Activated CD8-positive, alpha-beta memory T cell treated with anti-CD3 and anti-CD28 coated beads for 36 hours (primary cell): ENCODE data around the gene SF3B2. TPM values are rescaled to one million over a fixed set of nuclear protein-coding genes. Genes with fewer than 3 reads are reported as not detected.

Experiments
- CTCF ChIA-PET: fragments of 350-600 bp; sonication (Branson Sonifier 250); formaldehyde crosslinking; loops from one replicate; lab custom pipeline; 2021; ENCODE audit warnings: antibody characterized with exemption; lab: Charles Lee
- POLR2A ChIA-PET: fragments of 350-600 bp; sonication (Branson Sonifier 250); formaldehyde crosslinking; loops from one replicate; lab custom pipeline; 2021; ENCODE audit warnings: antibody characterized with exemption; lab: Charles Lee
- total RNA-seq, 2 experiments: library from RNA; stranded (reverse); gene quantifications; one replicate each; pipeline ENCODE4 v1.2.3, GENCODE V29; 2021

SF3B2 gene
- total RNA-seq, 2 experiments from 2014 or later, result 259 to 261 TPM

- POLR2A ChIA-PET, result no interaction called here
- CTCF ChIA-PET, result interaction anchor here (0.6 kb wide), 1 partner anchor 114 kb away, joined by 5 read pairs; no protein-coding TSS in a partner anchor
These were observed 59.9 kb downstream of the SF3B2 start for GRCh38 chr11:66112041-66112491.

GRCh38 chr11:66112601-66113499 lies 60.7 kb downstream of the SF3B2 start:
- ChIA-PET POLR2A (no interaction called here), CTCF (interaction anchor here (1.6 kb wide), 1 partner anchor 34 kb away, joined by 4 read pairs; no protein-coding TSS in a partner anchor)

- POLR2A ChIA-PET, result interaction anchor here (0.7 kb wide), 1 partner anchor 144 kb away, joined by 7 read pairs; no protein-coding TSS in a partner anchor
These were observed 62.8 kb downstream of the SF3B2 start for GRCh38 chr11:66114957-66115356.

GRCh38 chr11:66115638-66116301 lies 63.6 kb downstream of the SF3B2 start:
- ChIA-PET CTCF (interaction anchor here (0.6 to 1.9 kb wide), 6 partner anchors 10 to 241 kb away, joined by 3 to 6 read pairs (median 4); no protein-coding TSS in a partner anchor), POLR2A (interaction anchor here (0.6 to 0.7 kb wide), 4 partner anchors 20 to 350 kb away, joined by 3 to 4 read pairs (median 3); no protein-coding TSS in a partner anchor)

More at GRCh38 chr11:66114957-66115356, 62.8 kb downstream of the SF3B2 start:
- CTCF ChIA-PET, result interaction anchor here (1.6 to 1.9 kb wide), 2 partner anchors 13 to 43 kb away, joined by 5 read pairs; no protein-coding TSS in a partner anchor

GRCh38 chr11:66116576-66117361 lies 64.6 kb downstream of the SF3B2 start:
- POLR2A ChIA-PET, result interaction anchor here (0.6 to 0.7 kb wide), 3 partner anchors 10 to 32 kb away, joined by 3 to 4 read pairs (median 3); no protein-coding TSS in a partner anchor
- CTCF ChIA-PET, result interaction anchor here (0.6 to 2.1 kb wide), 10 partner anchors 10 to 242 kb away, joined by 3 to 8 read pairs (median 4); no protein-coding TSS in a partner anchor

- ChIA-PET POLR2A (interaction anchor here (0.6 to 1.5 kb wide), 3 partner anchors 48 to 443 kb away, joined by 4 to 6 read pairs (median 4); no protein-coding TSS in a partner anchor), CTCF (interaction anchor here (1.0 to 2.0 kb wide), 4 partner anchors 17 to 74 kb away, joined by 3 to 4 read pairs (median 4); no protein-coding TSS in a partner anchor)
These were observed 66.7 kb downstream of the SF3B2 start for GRCh38 chr11:66118847-66119246.

Other genes with a start within 250 kb of the SF3B2 start
- 1 to 10 TPM; 3.0 to 3.3 TPM for gene SNX32, start 218.4 kb upstream of the SF3B2 start, total RNA-seq
- gene CFL1, start 194.2 kb upstream of the SF3B2 start, total RNA-seq, result 1,000 to 10,000 TPM; 1,167 to 1,207 TPM
- gene MUS81, start 191.9 kb upstream of the SF3B2 start, total RNA-seq, result 10 to 100 TPM; 82.0 to 82.9 TPM
- 1 to 10 TPM; 3.7 to 5.7 TPM for gene EFEMP2, start 179.6 kb upstream of the SF3B2 start, total RNA-seq
- gene CTSW, start 172.5 kb upstream of the SF3B2 start, total RNA-seq, result 10 to 100 TPM; 48.9 to 51.7 TPM
- 100 to 1,000 TPM; 119 to 132 TPM for gene FIBP, start 163.9 kb upstream of the SF3B2 start, total RNA-seq
- 10 to 100 TPM; 77.7 to 81.8 TPM for gene CCDC85B, start 161.7 kb upstream of the SF3B2 start, total RNA-seq
- 10 to 100 TPM; 23.0 to 24.7 TPM for gene FOSL1, start 152.0 kb upstream of the SF3B2 start, total RNA-seq
- 10 to 100 TPM; 15.2 to 18.2 TPM for gene C11orf68, start 133.3 kb upstream of the SF3B2 start, total RNA-seq
- 100 to 1,000 TPM in 1 of 2 experiments, 10 to 100 TPM in 1; 99.6 to 102 TPM for gene DRAP1, start 132.9 kb upstream of the SF3B2 start, total RNA-seq
- gene TSGA10IP, start 106.9 kb upstream of the SF3B2 start, total RNA-seq, result not detected
- 10 to 100 TPM; 65.4 to 70.1 TPM for gene SART1, start 90.6 kb upstream of the SF3B2 start, total RNA-seq
- gene EIF1AD, start 50.2 kb upstream of the SF3B2 start, total RNA-seq, result 10 to 100 TPM; 73.9 to 80.6 TPM
- 100 to 1,000 TPM; 243 to 253 TPM for gene BANF1, start 49.9 kb upstream of the SF3B2 start, total RNA-seq
- gene CST6, start 40.4 kb upstream of the SF3B2 start, total RNA-seq, result not detected
- gene CATSPER1, start 25.9 kb upstream of the SF3B2 start, total RNA-seq, result not detected
- under 1 TPM; 0.15 to 0.17 TPM for gene GAL3ST3, start 3.2 kb upstream of the SF3B2 start, total RNA-seq
- gene PACS1, start 17.9 kb downstream of the SF3B2 start, total RNA-seq, result 10 to 100 TPM; 59.5 to 62.7 TPM
- 10 to 100 TPM; 57.4 to 59.5 TPM for gene KLC2, start 205.3 kb downstream of the SF3B2 start, total RNA-seq
- gene RAB1B, start 216.3 kb downstream of the SF3B2 start, total RNA-seq, result 100 to 1,000 TPM; 118 TPM
- 1 to 10 TPM; 2.4 to 3.5 TPM for gene CNIH2, start 225.8 kb downstream of the SF3B2 start, total RNA-seq
- 10 to 100 TPM; 78.6 to 83.3 TPM for gene YIF1A, start 236.8 kb downstream of the SF3B2 start, total RNA-seq
- gene TMEM151A, start 239.5 kb downstream of the SF3B2 start, total RNA-seq, result not detected